Mononuclear cell (primary cell): ENCODE data around the gene EXOSC2. TPM values are rescaled to one million over a fixed set of nuclear protein-coding genes. Genes with fewer than 3 reads are reported as not detected.
A peak's percentile ranks its signal among the peaks of the same experiment; 100 is the strongest.

Source experiments
- H3K27me3 ChIP-seq: 2 replicates; pipeline ENCODE4 v1.6.0; 2011; ENCODE audit warnings: low read length, control low read depth; ENCODE audit not compliant: insufficient read depth
- H3K4me1 ChIP-seq: 2 replicates; pipeline ENCODE4 v1.5.1; 2011; ENCODE audit warnings: mild to moderate bottlenecking, low read length, control low read depth; ENCODE audit not compliant: insufficient read depth
- H3K4me3 ChIP-seq: 2 replicates; pipeline ENCODE4 v1.5.1; 2011; ENCODE audit warnings: mild to moderate bottlenecking, low read length, moderate library complexity
- H3K9me3 ChIP-seq: 2 replicates; pipeline ENCODE4 v1.5.1; 2011; ENCODE audit warnings: low read depth, mild to moderate bottlenecking, control low read depth, low read length
- total RNA-seq: library from RNA; depleted of rRNA; stranded (reverse); fragments of >200 nt; gene quantifications from one replicate; pipeline ENCODE4 v1.2.3, GENCODE V29; 2012

Gene EXOSC2, protein sequence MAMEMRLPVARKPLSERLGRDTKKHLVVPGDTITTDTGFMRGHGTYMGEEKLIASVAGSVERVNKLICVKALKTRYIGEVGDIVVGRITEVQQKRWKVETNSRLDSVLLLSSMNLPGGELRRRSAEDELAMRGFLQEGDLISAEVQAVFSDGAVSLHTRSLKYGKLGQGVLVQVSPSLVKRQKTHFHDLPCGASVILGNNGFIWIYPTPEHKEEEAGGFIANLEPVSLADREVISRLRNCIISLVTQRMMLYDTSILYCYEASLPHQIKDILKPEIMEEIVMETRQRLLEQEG
- 34.2 TPM for total RNA-seq

DNA sequence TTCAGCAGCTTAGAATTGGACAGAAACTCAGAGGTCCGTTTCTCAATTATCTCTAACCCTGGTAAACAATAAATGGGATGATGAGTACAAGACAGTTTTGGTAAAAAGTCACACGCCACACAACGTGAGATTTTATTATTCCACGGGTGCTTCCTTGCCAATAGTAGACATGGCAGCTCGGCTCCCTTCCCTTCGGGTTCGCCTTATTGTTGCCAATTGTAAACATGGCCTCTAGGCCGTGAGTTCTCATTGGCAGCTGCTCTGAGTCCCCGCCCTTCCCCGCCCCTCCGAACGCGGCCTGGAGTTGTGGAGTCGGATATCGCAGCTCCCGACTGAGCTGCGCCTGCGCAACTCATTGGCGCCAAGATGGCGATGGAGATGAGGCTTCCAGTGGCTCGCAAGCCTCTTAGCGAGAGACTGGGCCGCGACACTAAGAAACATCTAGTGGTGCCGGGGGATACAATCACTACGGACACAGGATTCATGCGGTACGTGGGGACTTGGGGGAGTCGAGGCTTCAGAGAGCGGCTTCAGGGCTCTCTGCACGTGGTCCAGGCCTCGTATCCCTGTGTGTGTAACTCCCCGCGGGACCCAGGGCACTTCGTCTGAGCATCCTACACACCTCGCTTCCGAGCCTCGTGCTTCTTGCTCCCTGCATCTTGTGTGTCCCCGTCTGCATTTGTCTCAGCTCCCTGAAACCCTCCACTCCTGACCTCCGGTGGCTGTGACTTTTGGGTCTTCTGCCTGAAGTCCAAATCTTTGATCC is at the start of gene EXOSC2:
Gene EXOSC2, plus strand, starts transcription at position 355 of the 766 bp plus-strand sequence. Its CDS starts 12 bp downstream, at position 367.
- Histone ChIP-seq H3K9me3 (no peaks in the 10 kb centered on the region), H3K4me1 (peaks cover 16% of the 10 kb centered on the region), H3K27me3 (no peaks in the 10 kb centered on the region), H3K4me3 (peak within 1 kb of the TSS; percentile 74)

GRCh38 chr9:130651221-130651620 is 42.4 kb upstream of the EXOSC2 start:
- no peak overlapping the region for H3K4me3 ChIP-seq

DNA sequence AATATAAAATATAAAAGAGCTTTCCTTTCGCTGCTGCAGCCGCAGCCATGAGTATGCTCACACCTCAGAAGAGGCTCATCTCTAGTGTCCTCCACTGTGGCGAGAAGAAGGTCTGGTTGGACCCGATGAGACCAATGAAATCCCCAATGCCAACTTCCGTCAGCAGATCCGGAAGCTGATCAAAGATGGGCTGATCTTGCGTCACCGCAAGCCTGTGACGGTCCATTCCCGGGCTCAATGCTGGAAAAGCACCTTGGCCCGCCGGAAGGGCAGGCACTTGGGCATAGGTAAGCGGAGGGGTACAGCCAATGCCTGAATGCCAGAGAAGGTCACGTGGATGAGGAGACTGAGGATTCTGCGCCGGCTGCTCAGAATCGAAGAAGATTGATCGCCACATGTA is 41.8 kb upstream of the EXOSC2 start:
- Histone ChIP-seq H3K4me1 (no peaks in the 10 kb centered on the region), H3K27me3 (peaks cover 1% of the 10 kb centered on the region), H3K4me3 (no peak overlapping the region), H3K9me3 (no peaks in the 10 kb centered on the region)

More at GRCh38 chr9:130651221-130651620, 42.4 kb upstream of the EXOSC2 start:
- no peaks in the 10 kb centered on the region for H3K27me3 ChIP-seq
- no peaks in the 10 kb centered on the region for H3K9me3 ChIP-seq
- H3K4me1 ChIP-seq: no peaks in the 10 kb centered on the region

DNA sequence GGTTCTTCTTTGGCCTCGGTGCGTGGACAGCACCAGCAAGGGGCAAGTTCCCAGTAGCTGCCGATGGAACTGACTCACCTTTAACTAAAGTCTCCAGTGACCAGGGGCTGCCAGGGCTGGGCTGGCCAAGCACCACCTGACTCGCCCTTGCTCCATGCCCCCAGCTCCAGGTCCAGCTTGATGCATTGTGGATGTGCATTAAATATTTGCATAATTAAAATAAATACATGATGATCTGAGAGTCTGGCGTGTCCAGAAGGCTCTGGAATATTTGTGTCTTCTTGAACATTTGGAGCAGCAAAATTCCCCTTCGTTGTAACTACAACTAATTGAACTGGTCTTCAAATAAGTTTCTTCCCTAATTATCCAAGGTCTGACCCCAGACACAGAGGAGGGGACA is 38.7 kb upstream of the EXOSC2 start:
- Histone ChIP-seq H3K9me3 (no peaks in the 10 kb centered on the region), H3K4me3 (no peak overlapping the region), H3K27me3 (peaks cover 20% of the 10 kb centered on the region), H3K4me1 (no peaks in the 10 kb centered on the region)

DNA sequence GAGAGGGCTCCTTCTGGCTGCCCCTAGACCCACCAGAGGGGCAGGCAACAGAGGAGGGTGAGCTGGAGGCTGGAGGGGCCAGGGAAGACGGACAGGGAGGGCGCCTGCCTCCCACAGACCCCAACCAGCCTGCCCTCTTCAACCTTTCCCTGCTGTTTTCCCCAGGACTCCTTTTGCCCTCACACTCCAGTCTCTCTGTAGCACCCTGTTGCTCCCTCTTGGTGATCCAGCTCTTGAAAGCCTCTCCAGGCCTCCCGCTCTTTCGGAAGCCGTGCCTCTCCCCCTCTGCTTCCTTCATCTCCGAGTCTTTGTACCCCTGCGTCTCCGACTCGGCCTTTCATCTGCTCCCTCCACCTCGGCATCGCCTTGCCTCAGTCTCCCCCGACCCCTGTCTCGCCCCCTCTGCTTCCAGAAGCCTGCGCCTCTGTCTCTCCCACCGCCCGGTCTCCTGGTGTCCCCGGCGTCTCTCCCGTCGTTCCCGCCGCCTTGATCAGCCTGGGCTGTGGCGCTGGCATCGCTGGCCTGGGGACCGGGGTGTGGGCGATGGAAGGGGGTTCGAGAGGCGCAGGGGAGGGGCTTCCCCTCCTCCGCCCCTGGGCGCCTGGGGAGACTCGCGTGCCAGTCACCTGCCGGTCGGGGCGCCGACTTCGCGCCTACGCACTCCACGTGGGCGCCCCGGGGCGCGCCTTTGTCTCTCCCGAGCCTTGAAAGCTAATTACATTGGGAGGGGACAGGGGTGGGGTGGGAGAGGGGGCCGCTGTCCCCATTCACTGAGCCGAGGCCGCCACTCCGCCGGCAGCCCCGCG is 34.5 kb upstream of the EXOSC2 start:
- H3K4me1 ChIP-seq: peaks cover 20% of the 10 kb centered on the region
- H3K9me3 ChIP-seq: no peaks in the 10 kb centered on the region
- H3K4me3 ChIP-seq: no peak overlapping the region
- H3K27me3 ChIP-seq: peaks cover 57% of the 10 kb centered on the region

DNA sequence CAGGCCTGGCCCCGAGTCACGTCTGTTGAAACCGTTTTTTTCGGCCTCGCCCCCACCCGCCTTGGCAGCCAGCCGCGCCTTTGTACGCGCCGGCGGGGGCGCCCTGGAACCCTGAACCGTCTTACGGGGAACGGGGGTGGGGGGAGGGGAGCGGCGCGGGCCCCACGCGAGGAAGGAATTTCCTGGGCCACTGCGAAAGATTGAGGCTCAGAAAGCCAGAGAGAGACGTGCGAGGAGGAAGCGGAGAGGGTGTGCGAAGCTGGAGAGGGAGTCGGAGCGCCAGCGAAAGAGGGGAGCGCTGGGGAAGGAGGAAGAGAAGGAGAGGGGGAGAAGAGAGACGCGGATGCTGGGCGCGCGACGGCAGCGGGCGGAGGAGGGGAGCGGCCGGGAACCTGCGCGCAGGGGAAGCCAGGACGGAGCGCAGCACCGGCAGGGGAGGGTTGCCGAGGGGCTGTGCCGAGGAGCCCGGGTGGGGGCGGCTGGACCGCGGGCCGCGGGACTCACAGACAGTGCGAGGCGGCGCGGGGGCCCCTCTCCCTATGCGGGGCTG is 33.8 kb upstream of the EXOSC2 start:
- H3K27me3 ChIP-seq: peaks cover 60% of the 10 kb centered on the region
- no peaks in the 10 kb centered on the region for H3K9me3 ChIP-seq
- H3K4me3 ChIP-seq: no peak overlapping the region
- H3K4me1 ChIP-seq: peaks cover 22% of the 10 kb centered on the region

DNA sequence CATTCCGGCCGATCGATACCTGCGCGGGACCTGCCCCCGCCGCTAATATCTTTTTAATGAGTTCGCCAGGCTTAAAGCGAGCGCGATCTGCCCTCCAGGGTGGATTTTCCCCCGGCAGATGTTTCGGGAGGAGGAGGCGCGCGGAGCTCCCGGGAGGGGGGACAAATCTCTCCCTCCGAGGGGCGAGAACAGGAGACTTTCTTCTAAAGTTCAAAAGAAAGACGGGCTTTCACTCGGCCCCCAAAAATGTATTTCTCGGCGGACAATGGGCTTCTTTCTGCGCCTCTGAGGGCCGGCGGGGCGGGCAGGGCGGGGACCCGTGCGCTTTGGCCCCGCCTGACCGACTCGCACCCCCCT is 33.3 kb upstream of the EXOSC2 start:
- Histone ChIP-seq H3K9me3 (no peaks in the 10 kb centered on the region), H3K4me3 (no peak overlapping the region), H3K27me3 (peaks cover 62% of the 10 kb centered on the region), H3K4me1 (peaks cover 24% of the 10 kb centered on the region)

DNA sequence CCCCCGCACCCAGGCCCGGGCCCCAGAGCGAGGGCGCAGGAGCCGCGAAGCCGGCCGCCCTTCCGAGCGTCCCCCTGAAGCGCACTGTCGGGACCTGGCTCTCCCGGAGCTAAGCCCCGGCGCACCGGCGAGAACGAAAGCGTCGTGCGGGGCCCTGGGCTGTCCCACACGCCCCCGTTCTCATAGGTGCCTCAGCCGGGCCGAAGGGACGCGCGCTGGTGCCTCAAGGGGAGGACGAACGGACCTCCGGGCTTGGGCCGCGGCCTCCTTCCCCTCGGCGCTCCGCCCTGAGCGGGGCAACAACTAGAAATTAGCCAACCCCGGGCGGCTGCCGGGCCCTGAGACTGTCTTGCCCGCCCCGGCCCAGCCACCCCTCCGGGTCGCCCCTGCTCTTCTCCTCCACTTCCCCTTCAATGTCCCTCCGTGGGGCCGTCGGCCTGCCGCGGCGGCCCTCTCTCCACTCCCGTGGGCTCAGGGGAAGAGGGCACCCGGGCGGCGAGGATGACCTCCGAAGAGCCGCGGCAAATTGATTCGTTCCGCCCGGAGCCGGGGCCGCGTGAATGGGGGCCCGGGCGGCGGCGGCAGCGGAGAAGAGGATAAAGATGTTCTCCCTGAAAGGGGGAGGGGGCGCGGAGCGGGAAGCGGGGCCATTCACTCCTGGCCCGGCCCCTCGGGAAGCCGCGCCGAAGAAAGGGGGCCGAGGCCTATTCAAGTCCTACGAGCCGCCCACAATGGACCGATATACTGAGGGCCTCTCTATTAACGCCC is 32.7 kb upstream of the EXOSC2 start:
- no peaks in the 10 kb centered on the region for H3K9me3 ChIP-seq
- H3K4me3 ChIP-seq: no peak overlapping the region
- peaks cover 68% of the 10 kb centered on the region for H3K27me3 ChIP-seq
- H3K4me1 ChIP-seq: peaks cover 24% of the 10 kb centered on the region

- Histone ChIP-seq H3K4me1 (peaks cover 24% of the 10 kb centered on the region), H3K4me3 (no peak overlapping the region), H3K27me3 (peaks cover 75% of the 10 kb centered on the region), H3K9me3 (no peaks in the 10 kb centered on the region)
Observed at GRCh38 chr9:130661451-130662098, 32.0 kb upstream of the EXOSC2 start.

DNA sequence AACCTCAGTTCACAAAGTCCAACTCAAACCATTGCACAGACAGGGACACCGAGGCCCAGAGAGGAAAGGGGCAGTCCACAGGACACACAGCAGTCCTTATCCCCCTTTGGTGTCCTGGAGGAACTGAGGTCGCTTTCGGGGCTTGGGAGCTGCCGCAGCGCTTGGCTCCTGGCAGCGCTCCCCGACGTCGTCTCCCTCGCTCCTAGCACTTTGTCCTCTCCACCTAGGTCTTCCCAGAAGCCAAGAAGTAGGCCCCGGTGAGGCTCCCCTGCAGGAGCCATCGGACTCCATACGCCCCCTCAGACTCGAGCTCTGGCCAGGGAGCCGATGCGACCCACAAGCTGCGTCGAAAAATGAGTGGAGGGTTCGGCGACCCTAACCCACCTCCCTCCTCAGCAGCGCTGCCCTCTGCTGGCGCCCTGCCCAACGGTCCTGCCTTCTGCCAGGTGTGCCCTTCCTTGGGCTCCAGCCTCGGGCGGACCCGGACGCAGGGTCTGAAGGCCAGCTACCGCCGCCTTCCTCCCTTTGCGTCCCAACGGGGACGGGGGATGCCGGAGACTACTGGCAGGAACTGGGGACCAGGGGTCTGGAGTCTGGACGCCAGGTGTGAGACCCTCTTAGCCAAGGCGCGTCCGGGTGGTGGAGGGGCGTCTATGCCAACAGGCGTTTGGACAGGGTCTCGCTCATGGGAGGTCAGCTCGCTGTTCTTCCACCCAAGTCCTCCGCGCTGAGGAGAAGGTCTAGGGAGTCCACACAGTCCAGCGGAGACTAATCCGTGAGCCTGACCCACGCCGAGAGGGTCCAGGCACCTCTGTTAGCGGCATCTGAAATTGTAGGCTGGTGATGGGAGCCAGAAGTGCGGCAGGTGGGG is 31.2 kb upstream of the EXOSC2 start:
- H3K4me1 ChIP-seq: peaks cover 24% of the 10 kb centered on the region
- H3K27me3 ChIP-seq: peaks cover 78% of the 10 kb centered on the region
- H3K4me3 ChIP-seq: no peak overlapping the region
- H3K9me3 ChIP-seq: no peaks in the 10 kb centered on the region

GRCh38 chr9:130662970-130663257 is 30.7 kb upstream of the EXOSC2 start:
- no peaks in the 10 kb centered on the region for H3K9me3 ChIP-seq
- peaks cover 24% of the 10 kb centered on the region for H3K4me1 ChIP-seq
- peaks cover 82% of the 10 kb centered on the region for H3K27me3 ChIP-seq
- H3K4me3 ChIP-seq: no peak overlapping the region

DNA sequence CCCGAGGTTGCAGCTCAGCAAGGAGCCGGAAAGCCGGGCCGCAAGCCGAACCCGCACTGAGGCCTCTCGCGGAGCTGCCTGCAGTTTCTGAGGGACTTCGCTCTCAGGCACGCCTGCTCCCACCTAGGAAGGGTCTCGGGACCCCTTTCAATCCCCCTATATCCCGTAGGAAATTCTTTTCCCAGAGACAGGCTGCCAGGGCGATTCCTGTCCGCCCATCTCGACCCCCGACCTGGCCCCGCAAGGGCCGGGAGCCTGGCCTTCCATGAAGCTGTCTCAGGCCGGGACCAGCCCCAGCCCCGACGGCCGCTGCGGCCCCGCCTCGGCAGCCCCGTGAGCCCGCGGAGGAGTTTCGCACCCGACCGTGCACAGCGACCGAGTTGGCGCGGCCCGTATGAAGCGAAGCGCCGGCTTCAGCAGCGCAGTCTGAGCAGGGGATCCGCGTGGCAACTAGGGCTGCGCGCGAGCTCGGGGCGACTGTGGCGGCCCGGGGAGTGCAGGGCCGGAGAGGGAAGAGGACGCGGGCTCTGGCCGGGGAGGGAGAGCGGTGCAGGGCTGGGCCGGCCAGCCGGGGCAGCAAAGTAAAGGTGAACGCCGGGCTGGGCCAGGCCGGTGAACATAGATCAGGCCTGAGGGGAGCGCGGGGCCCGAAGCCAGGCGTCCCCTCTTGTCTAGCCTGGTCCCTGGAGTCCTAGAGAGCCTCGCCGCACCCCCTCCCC is 30.2 kb upstream of the EXOSC2 start:
- H3K4me1 ChIP-seq: peaks cover 24% of the 10 kb centered on the region
- peaks cover 80% of the 10 kb centered on the region for H3K27me3 ChIP-seq
- H3K9me3 ChIP-seq: no peaks in the 10 kb centered on the region
- no peak overlapping the region for H3K4me3 ChIP-seq

GRCh38 chr9:130663977-130664250 is 29.7 kb upstream of the EXOSC2 start:
- peaks cover 77% of the 10 kb centered on the region for H3K27me3 ChIP-seq
- H3K9me3 ChIP-seq: no peaks in the 10 kb centered on the region
- H3K4me1 ChIP-seq: peaks cover 24% of the 10 kb centered on the region
- H3K4me3 ChIP-seq: no peak overlapping the region
